Dermis microvascular lymphatic vessel endothelial cell (primary cell): ENCODE data around the gene PPP2R5A. TPM values are rescaled to one million over a fixed set of nuclear protein-coding genes. Genes with fewer than 3 reads are reported as not detected.
A peak's percentile ranks its signal among the peaks of the same experiment; 100 is the strongest.
"Not testable (repeated sequence)": the region's sequence is repeated elsewhere in the genome, so short reads cannot be mapped to it uniquely, and the experiment has no call there.

Experiments
- DNase-seq, 2 donors: peaks; one replicate each; pipeline versions ENCODE4 v3.0.0 to v3.0.0-alpha.2; 2010; ENCODE audit warnings: low read depth in 2 of 2
- total RNA-seq: library from RNA; depleted of rRNA; stranded (reverse); fragments of >200 nt; gene quantifications from 2 replicates; pipeline ENCODE4 v1.2.1, GENCODE V29; 2014

The PPP2R5A gene
- total RNA-seq, 1 donor from 2014 or later: 30.6 TPM

GRCh38 chr1:212354464-212354863 is 69.3 kb downstream of the PPP2R5A start:
- no peak for DNase-seq

GRCh38 chr1:212355230-212355969 is 70.2 kb downstream of the PPP2R5A start:
- no peak for DNase-seq

DNA sequence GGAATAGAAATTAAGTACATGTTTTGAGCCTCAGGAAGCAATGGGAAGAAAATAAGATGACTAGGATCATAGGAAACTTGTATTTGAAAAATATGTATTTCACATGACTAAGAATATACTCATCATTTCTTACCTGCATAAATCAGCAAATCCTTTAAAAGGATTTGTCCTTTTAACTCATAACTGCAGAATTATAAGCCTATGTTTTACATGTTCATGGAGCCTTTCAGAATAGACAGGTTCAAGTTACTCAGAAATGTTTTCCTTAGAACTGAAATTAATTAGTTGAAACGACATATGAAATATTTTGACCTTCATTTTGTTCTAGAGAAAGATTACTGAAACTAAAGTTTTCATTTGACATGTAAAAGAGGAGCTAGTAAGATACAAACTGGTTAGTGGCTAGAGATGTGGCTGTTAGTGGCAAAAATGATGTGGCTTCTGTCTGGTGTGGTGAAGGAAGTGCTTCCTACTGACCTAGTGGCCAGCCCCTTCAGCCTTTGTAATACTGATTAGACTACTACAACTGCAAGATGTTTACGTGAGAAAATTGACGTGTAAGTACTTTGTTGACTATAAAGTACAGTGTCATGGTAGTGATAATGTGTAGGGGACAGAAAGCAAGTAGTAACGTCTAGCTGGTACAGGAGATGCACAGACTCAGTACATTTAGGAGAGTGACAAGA is 74.7 kb downstream of the PPP2R5A start:
- no peak for DNase-seq

GRCh38 chr1:212364985-212365384 is 79.8 kb downstream of the PPP2R5A start:
- DNase-seq: no peak

DNA sequence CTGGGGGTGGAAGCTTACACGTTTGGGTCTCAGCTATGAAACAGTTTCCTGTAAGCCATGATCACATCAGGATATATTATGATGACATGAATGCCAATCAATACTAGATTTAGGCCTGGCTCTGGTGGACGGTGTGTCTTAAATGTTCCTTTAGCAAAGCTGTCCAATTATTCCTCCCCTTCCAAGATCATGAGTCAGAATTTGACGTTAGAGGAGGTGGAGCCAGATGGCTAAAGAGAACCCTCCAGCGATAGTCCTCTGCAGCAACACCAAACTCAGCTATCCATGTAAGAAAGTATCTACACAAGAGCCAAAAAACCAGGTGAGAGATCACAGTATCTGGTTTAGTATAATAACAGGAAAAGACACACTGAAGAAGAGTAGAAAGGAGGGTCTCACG is 81.7 kb downstream of the PPP2R5A start:
- DNase-seq: no peak

GRCh38 chr1:212367474-212368072 is 82.4 kb downstream of the PPP2R5A start:
- DNase-seq: no peak

DNA sequence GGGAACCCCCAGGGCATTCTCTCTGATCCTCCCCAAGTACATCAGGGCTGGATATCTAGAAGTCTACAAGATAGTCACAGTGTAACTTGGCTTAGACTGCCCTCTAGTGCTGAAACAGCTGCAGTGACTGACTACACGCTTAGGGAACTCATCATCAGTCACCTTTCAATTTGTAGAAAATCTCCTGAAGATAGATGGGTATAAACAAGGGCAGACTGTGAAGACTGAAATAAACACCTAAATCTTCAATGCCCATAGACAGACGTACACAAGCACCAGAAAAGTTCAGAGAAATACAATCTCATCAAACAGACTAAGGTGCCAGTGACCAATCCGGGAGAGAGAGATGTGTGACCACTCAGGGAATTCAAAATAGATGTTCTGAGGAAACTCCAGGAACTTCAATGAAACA is 82.9 kb downstream of the PPP2R5A start:
- peak; percentile 73 to 80 for DNase-seq

- DNase-seq: no peak
These were observed 90.8 kb downstream of the PPP2R5A start for GRCh38 chr1:212375986-212376385.

GRCh38 chr1:212377644-212378043 is 92.4 kb downstream of the PPP2R5A start:
- no peak for DNase-seq

- no peak for DNase-seq
These were observed 94.2 kb downstream of the PPP2R5A start for GRCh38 chr1:212379366-212379765.

- no peak for DNase-seq
These were observed 96.3 kb downstream of the PPP2R5A start for GRCh38 chr1:212381397-212382035.

- DNase-seq: no peak
These were observed 100.8 kb downstream of the PPP2R5A start for GRCh38 chr1:212386029-212386428.

DNA sequence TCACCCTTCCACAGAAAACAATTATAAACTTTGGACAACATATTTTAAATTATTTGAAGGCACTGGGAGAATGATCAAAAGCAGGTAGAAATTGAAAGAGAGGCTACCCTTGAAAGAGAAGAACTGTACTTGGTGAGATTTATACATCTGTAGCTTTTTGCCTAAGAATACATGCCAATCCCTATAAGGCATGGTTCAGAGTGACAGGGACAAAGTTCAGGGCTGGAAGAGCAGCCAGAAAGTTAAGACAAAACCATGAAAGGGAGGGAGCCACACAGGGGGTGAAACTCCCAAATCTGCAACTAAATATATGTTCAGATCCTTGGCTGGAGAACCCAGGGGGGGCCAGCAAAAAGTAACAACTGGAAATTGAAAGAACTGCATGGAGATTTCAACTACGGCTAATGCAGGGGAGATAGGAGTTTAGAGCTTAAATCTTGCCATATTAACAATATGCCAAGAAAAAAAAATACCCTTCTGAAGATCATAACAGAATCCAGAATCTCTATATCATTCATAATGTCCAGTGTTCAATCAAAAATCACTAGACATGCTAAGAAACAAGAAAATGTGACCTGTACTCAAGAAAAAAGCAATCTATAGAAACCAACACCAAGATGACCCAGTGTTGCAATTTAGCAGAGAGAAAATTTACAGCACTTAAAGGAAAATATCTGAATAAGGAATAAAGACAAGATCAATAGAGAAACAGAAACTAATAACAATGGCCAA is 103.9 kb downstream of the PPP2R5A start:
- DNase-seq: no peak

- not testable (repeated sequence) for DNase-seq
These were observed 110.6 kb downstream of the PPP2R5A start for GRCh38 chr1:212395678-212396437.

- no peak for DNase-seq
These were observed 111.4 kb downstream of the PPP2R5A start for GRCh38 chr1:212396638-212397037.

DNA sequence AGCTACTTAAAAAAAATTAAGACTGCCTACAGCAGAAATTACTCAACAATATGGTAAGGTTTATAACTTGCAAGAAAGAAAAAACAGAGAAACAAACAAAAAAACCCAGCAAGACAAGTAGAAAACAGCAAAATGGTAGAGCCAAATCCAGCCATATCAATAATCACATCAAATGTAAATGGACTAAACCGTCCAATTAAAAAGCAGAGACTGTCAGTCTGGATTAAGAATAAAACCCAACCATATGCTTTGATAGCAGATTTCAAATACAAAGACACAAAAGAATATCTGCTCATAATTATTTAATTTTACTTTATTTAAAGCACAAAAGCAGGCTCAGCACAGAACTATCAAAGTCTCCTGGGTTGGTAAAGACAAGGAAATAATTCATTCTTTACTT is 112.0 kb downstream of the PPP2R5A start:
- no peak for DNase-seq

GRCh38 chr1:212401042-212401441 is 115.8 kb downstream of the PPP2R5A start:
- no peak for DNase-seq

GRCh38 chr1:212401838-212402582 is 116.8 kb downstream of the PPP2R5A start:
- peak in 1 of 2 donors; percentile 25 for DNase-seq

DNA sequence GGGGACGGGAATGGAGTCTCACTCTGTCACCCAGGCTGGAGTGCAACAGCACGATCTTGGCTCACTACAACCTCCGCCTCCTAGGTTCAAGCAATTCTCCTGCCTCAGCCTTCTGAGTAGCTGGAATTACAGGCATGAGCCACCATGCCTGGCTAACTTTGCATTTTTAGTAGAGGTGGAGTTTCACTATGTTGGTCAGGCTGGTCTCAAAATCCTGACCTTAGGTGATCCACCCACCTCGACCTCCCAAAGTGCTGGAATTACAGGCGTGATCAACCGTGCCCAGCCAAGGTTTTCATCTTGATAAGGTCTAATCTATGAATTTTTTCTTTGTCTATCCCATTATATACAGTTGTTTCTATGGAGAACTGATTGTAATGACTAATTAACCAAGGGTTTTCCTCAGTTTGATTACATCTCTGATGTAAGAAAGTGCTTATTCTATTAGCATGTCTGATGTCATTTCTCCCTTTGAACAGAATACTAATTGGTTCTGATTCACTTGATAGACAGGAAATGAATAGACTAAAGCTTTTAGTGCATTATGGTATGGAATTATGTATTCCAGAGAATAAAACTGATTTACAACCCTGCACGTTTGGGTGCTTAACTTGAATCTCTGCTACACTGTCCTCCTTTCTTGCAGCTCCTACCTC is 117.6 kb downstream of the PPP2R5A start:
- DNase-seq: no peak
